HG02852 (cell line): ENCODE results near the gene TRMT44.

Experiments used
- ATAC-seq: cut with Tn5 transposase; IDR thresholded peaks from one replicate; pipeline ENCODE4 v1.9.1; 2021; ENCODE audit warnings: mild to moderate bottlenecking, moderate library complexity; ENCODE audit not compliant: unreplicated experiment

TRMT44 gene, protein sequence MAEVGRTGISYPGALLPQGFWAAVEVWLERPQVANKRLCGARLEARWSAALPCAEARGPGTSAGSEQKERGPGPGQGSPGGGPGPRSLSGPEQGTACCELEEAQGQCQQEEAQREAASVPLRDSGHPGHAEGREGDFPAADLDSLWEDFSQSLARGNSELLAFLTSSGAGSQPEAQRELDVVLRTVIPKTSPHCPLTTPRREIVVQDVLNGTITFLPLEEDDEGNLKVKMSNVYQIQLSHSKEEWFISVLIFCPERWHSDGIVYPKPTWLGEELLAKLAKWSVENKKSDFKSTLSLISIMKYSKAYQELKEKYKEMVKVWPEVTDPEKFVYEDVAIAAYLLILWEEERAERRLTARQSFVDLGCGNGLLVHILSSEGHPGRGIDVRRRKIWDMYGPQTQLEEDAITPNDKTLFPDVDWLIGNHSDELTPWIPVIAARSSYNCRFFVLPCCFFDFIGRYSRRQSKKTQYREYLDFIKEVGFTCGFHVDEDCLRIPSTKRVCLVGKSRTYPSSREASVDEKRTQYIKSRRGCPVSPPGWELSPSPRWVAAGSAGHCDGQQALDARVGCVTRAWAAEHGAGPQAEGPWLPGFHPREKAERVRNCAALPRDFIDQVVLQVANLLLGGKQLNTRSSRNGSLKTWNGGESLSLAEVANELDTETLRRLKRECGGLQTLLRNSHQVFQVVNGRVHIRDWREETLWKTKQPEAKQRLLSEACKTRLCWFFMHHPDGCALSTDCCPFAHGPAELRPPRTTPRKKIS

DNA sequence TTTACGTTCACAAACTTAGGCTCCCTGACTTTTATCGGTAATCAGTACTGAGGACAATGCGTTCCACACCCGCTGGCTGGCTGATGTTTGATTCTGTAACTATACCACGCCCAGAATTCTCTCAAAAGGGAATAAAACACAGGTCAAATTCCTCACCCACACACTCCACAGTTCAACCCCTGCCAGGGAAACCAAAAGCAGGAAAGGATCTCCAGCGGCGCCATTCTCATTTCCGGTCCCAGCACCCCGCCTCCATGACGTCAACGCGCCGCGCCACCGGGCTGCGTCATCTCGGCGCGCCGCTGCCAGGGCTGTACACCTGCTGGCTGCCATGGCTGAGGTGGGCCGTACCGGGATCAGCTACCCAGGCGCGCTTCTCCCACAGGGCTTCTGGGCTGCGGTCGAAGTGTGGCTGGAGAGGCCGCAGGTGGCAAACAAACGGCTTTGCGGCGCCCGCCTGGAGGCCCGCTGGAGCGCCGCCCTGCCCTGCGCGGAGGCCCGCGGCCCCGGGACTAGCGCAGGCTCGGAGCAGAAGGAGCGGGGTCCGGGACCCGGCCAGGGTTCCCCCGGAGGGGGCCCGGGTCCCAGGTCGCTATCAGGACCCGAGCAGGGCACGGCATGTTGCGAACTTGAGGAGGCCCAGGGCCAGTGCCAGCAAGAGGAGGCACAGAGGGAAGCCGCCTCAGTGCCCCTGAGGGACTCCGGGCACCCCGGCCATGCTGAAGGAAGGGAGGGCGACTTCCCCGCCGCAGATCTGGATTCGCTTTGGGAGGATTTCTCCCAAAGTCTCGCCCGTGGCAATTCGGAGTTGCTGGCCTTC, at the start of gene TRMT44, which contains the start of gene ACOX3:
Gene TRMT44 (plus strand): TSS at position 286 of the 820 bp plus-strand sequence. CDS start 46 bp downstream, at position 332.
Gene ACOX3 (minus strand): TSS at position 232 of the 820 bp plus-strand sequence. CDS start 24,202 bp downstream, outside the sequence.
- peak; percentile 85 for ATAC-seq

DNA sequence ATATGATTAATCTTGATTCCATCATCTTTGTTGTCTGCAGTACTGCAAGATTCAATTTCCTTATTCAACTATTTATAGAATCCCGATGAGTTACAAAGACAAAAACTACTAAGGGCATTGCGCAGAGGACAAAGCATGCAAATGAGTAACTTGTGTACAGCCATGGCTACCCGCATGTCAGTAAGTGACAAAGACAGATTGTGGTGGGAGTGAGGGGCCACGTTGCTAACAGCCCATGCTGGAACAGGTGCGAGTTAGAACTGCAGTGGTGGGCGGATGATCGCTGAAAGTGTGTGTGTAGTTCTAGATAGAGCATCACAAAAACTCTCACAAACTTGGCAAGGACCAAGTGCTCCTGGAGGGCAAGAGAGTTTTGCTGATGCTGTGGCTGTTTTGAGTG, 49.5 kb upstream of the TRMT44 start:
- ATAC-seq = no peak

DNA sequence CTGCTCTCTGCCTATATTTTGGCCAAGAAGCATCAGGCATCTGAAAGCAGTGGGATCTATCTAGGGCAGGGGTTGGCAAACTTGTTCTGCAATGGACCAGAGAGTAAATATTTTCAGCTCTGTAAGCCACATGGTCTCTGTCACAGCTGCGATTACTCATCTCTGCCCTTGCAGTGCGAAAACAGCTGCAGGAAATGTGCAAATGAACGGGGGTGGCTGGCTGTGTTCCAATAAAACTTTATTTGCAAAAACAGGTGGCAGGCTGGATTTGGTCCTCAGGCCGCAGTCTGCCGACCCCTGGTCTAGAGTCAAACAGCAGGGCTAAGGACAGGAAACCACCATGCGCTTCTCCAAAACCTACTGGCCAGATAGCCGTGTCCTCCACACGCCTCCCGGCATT, 48.6 kb upstream of the TRMT44 start:
- ATAC-seq = peak; percentile 89

DNA sequence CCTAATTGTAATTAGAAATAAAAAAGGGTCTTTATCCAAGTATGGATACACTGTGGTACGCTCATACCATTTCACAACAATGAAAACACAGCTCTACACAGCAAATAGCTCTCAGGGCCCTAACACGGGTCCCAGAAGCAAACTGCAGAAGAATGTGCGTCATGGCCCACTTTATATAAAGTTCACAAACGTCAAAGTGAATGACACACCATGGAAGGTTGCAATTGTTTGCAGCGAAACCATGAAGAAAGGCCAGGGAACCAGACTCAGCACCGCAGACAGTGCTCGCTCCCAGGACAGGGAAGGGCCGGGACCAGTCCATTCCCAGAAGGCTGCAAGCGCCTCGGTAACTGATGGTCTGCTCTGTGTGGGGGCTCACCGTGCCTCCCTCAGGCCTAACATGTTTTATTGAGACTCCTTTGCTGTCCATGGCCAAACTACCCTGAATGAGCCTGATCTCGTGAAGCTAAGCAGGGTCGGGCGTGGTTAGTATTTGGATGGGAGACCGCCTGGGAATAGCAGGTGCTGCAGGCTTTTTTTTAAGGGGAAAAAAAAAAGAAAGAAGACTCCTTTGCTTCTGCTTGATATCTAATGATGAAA, 47.9 kb upstream of the TRMT44 start:
- no peak for ATAC-seq

- ATAC-seq = no peak
Observed at GRCh38 chr4:8393593-8394038, 47.0 kb upstream of the TRMT44 start.

GRCh38 chr4:8394061-8394519, 46.5 kb upstream of the TRMT44 start:
- no peak for ATAC-seq

DNA sequence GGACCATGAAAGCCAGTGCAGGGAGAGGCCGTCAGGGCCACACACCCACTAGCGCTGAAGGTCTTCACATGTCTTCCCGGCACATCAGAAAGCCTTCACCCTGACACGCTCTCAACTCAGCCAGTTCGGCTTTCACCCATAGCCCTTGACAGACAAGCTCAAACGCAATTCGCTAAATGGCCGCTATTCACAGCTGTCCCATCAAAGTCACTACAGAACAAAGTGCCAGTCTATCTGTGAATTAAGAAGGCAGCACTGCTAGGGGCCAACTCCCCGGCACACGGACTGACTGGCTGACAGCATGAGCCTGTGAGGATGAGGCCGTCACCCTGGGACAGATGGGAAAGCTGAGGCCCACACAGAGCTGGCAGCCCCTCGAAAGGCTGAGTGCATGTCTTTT, 45.8 kb upstream of the TRMT44 start:
- ATAC-seq = no peak

- no peak for ATAC-seq
Observed at GRCh38 chr4:8395504-8396296, 44.9 kb upstream of the TRMT44 start.

DNA sequence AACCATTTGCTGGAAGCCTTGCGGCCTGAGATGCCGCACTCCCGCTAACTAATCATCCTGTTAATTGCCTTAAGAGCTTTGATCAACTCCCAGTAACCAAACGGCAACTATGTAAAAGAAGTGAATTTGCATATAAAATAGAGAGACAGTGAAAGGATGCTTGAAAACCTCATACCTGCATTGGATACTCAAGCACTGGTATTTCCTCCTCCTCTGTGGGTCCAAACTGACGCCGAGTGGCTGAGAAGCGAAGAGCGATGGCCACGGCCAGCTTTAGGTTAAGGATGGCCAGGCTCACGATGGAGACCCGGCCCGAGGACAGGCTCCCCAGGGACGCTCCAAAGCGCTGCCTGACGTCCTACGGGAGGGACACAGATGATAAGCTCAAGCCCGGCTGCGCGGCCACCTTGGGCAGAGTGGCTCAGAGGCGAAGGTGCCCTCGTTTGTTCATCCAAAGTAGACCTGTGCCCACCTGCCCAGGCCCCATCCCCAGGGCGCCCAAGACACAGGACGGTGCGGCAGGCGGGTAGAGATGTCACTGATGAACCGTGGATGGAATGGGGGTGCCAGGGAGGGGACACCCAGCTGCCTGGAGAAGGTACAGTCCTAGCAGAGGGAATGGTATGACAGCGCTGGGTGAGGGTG, 43.7 kb upstream of the TRMT44 start:
- ATAC-seq = no peak

DNA sequence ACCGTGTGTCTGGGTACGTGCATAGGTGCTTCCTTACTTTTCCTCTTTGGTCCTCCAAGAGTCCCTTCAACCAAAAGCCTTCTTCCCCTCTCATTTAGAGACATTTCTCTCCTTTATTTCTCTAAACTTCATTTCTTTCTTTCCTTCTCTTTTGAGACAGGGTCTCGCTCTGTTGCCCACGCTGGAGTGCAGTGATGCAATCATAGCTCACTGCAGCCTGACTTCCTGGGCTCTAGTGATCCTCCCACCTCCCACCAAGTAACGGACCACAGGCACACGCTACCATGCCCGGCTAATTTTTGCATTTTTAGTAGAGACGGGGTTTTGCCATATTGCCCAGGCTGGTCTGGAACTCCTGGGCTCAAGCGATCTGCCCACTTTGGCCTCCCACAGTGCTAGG, 42.2 kb upstream of the TRMT44 start:
- peak; percentile 55 for ATAC-seq

- ATAC-seq = no peak
Observed at GRCh38 chr4:8399298-8399697, 41.3 kb upstream of the TRMT44 start.

DNA sequence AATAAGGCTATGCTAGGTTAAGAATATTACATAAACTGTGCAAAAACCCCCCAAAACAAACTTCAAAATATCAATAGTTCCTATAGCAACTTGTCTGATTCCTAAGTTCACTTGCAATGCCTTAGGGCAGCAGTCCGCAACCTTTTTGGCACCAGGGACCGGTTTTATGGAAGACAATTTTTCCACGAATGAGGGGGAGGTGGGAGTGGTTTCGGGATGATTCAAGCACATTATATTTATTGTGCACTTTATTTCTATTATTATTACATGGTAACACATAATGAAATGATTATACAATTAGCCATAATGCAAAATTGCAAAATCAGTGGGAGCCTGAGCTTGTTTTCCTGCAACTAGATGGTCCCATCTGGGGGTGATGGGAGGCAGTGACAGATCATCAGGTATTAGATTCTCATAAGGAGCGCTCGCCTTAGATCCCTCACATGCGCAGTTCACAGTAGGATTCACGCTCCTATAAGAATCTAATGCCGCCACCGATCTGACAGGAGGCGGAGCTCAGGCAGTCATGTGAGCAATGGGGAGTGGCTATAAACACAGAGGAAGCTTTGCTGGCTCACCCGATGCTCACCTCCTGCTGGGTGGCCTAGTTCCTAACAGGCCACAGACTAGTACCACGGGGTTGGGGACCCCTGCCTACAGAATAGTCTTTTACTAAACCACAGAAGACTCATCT, 39.8 kb upstream of the TRMT44 start:
- ATAC-seq = no peak

DNA sequence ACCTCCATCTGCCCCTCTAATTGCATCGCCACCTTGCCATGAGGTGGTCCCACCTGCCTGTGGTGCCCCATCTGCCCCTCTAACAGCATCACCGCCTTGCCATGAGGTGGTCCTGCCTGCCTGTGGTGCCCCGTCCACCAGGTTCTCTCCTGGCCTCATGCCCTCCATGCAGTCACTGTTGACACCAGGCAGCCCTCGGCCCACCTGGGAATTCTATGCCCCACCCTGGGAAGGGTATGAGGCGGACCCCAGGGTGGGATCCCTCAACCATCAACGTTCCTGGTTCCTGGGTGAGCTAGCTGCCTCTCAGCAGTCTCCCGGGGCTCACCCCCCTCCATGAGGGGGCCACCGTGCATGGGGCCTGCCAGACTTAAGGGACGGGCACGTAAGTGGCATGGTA, 38.9 kb upstream of the TRMT44 start:
- ATAC-seq = no peak

DNA sequence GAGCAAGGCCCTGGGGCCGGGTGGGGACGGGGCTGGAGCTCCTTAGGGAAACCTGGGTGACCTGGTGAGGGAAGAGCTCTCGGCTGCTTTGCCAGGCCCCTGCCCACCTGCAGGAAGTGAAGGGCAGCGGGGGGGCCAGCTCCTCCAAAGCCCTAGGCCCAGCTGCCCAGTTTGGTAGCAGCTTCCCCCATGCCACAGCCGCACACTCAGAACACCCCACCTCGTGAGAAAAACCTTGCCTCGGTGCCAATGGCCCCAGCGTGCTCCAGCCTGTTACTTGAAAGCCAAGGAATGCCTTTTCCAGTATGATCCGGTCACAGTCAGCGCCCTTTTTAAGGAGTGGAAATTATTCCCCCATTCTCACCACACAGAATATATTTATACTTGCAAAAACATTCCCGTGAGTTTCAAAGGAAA, 38.4 kb upstream of the TRMT44 start:
- no peak for ATAC-seq

- ATAC-seq = no peak
Observed at GRCh38 chr4:8402640-8403039, 37.9 kb upstream of the TRMT44 start.

DNA sequence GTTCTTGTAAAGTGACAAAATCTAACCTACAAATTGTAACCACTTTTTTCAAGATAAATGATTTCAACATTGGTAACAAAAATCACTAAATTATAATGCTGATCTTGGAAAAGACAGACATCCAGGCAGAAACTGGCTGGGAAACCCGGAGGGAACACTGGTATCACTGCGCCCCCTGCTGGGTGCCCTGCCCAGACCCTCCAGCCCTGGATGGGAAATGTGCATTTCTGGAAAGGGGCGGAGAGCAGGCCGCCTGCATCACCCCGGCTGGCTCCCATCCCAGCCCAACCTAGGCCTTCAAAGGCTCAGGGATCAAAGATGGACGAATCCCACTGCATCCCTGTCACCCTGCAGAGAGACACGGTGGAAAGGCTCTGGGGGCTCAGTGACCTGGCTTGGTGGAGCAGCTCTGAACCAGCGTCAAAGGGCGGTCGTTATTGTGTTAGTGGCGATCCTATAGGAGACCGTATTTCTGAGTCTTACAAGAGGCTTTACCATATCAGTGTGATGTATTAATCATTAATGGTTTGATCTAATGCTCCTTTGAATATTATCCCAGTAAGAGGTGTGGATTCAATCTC, 37.3 kb upstream of the TRMT44 start:
- no peak for ATAC-seq

GRCh38 chr4:8403976-8404375, 36.6 kb upstream of the TRMT44 start:
- no peak for ATAC-seq

- ATAC-seq = no peak
Observed at GRCh38 chr4:8404791-8405515, 35.6 kb upstream of the TRMT44 start.
